Lung (tissue), 12 donors: ENCODE measurements around the gene H2AZ2. TPM values are rescaled to one million over a fixed set of nuclear protein-coding genes. Genes with fewer than 3 reads are reported as not detected.
"Not testable (repeated sequence)": the region's sequence is repeated elsewhere in the genome, so short reads cannot be mapped to it uniquely, and the experiment has no call there.

Experiments
- ATAC-seq: fragments of 200-7000 bp; cut with Tn5 transposase; one replicate; pipeline ENCODE4 v1.9.1; 2020; ENCODE audit warnings: moderate number of reproducible peaks; ENCODE audit not compliant: insufficient read depth, low FRiP score
- DNase-seq, 3 donors: peaks; one replicate each; pipeline ENCODE4 v3.0.0-alpha.2; 2013 to 2017
- H3K27ac ChIP-seq, 2 donors: one replicate each; pipeline ENCODE4 v1.5.1; 2013; ENCODE audit warnings: mild to moderate bottlenecking in 2 of 2, moderate library complexity in 2 of 2, control low read depth in 1 of 2, inconsistent platforms in 1 of 2, low read depth in 1 of 2, low read length in 1 of 2
- H3K27me3 ChIP-seq, 3 donors: one replicate each; pipeline ENCODE4 v1.5.1; 2013; ENCODE audit warnings: low read length in 2 of 3; ENCODE audit not compliant: control insufficient read depth in 3 of 3, insufficient read depth in 3 of 3
- H3K36me3 ChIP-seq, 4 donors: one replicate each; pipeline ENCODE4 v1.5.1; 2013; ENCODE audit warnings: low read length in 4 of 4, mild to moderate bottlenecking in 1 of 4, moderate library complexity in 1 of 4; ENCODE audit not compliant: control insufficient read depth in 4 of 4, insufficient read depth in 4 of 4
- H3K4me1 ChIP-seq, 5 donors: one replicate each; pipeline ENCODE4 v1.5.1; 2013; ENCODE audit warnings: low read length in 5 of 5, mild to moderate bottlenecking in 2 of 5, moderate library complexity in 1 of 5; ENCODE audit not compliant: control insufficient read depth in 5 of 5, insufficient read depth in 5 of 5
- H3K4me3 ChIP-seq: one replicate; pipeline ENCODE4 v1.5.1; 2013; ENCODE audit warnings: mild to moderate bottlenecking, control low read depth, moderate library complexity
- H3K9ac ChIP-seq, 2 donors: one replicate each; pipeline ENCODE4 v1.5.1; 2013; ENCODE audit warnings: low read length in 2 of 2, control low read depth in 1 of 2; ENCODE audit not compliant: insufficient read depth in 1 of 2
- H3K9me3 ChIP-seq, 4 donors: one replicate each; pipeline ENCODE4 v1.5.1; 2013; ENCODE audit warnings: low read length in 3 of 4, mild to moderate bottlenecking in 1 of 4, moderate library complexity in 1 of 4; ENCODE audit not compliant: control insufficient read depth in 4 of 4, insufficient read depth in 3 of 4
- WGBS, 2 donors: extraction: QIAGEN DNeasy Blood & Tissue Kit; methylation state at CpG; one replicate each; pipeline ENCODE4 v1.1.7; 2013; 5-methylcytosine and 5-hydroxymethylcytosine counted together
- polyA plus RNA-seq, 2 donors: library from polyadenylated mRNA; stranded (reverse); fragments of 200-250 nt; gene quantifications; one replicate each; pipeline ENCODE4 v1.2.1, GENCODE V29; 2013
- total RNA-seq, 2 donors: library from RNA; depleted of rRNA in 1 of 2; stranded (reverse); fragments of >200 nt in 1 of 2; gene quantifications; one replicate each; pipeline ENCODE4 v1.2.1, GENCODE V29; 2014 to 2021
- TF ChIP-seq, protein P1 (sequence below): IDR thresholded peaks from 2 replicates; pipeline ENCODE4 v1.5.1; 2012; ENCODE audit warnings: mild to moderate bottlenecking; ENCODE audit errors: control extremely low read depth, extremely low read depth
- donor health status: control.
- donor health status: control.
- donor health status: Bipolar disorder and iron deficiency.
- donor health status: healthy.
- donor health status: DM: yes; HTN: yes; CAD: no.

Gene H2AZ2
- total and polyA plus RNA-seq, 4 donors, result 81.0 to 202 (median 111) TPM

DNA sequence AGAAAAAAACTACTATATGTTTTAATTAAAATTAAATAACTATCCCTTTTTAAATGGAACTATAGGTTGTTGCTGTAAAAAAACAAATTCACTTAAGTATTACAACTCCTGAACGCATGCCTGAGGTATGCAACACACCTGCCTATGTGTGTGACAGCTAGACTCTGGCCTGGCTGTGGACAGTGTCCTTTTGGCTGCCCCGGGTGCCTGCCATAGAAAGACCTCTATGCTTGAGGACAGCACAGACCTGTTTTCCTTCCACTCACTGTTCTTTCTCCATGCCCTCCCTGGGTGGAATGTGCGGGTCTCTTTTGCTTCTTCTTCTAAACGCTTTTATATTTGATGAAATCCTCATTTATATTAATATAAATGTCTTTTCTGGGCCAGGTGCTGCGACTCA lies 57.9 kb downstream of the H2AZ2 start:
- Histone ChIP-seq H3K4me1 (no peaks in the 10 kb centered on the region), H3K36me3 (no peaks in the 10 kb centered on the region), H3K4me3 (no peak overlapping the region), H3K27me3 (no peaks in the 10 kb centered on the region), H3K27ac (no peak overlapping the region), H3K9me3 (no peaks in the 10 kb centered on the region), H3K9ac (no peak overlapping the region)
- no peak for ATAC-seq
- WGBS, 2 donors, result 82 to 91% methylated on average over 5 of the region's 5 CpGs
- DNase-seq, result no peak
- TF ChIP-seq, protein P1, sequence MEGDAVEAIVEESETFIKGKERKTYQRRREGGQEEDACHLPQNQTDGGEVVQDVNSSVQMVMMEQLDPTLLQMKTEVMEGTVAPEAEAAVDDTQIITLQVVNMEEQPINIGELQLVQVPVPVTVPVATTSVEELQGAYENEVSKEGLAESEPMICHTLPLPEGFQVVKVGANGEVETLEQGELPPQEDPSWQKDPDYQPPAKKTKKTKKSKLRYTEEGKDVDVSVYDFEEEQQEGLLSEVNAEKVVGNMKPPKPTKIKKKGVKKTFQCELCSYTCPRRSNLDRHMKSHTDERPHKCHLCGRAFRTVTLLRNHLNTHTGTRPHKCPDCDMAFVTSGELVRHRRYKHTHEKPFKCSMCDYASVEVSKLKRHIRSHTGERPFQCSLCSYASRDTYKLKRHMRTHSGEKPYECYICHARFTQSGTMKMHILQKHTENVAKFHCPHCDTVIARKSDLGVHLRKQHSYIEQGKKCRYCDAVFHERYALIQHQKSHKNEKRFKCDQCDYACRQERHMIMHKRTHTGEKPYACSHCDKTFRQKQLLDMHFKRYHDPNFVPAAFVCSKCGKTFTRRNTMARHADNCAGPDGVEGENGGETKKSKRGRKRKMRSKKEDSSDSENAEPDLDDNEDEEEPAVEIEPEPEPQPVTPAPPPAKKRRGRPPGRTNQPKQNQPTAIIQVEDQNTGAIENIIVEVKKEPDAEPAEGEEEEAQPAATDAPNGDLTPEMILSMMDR, result no peak

DNA sequence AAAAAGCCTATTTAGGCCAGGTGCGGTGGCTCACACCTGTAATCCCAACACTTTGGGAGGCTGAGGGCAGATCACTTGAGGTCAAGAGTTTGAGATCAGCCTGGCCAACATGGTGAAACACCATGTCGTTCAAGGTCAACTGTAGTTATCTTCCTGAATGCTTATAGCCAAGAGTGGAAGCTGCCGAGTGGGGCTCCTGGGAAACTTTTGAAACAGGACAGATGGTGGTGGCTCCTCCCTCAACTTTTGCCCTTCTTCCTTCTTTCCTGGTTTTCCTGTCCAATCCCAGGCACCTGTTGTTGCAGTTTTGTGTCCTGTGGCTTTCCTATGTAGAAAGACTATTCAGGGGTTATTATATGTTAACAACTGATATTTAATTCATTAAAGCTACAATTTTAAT lies 60.1 kb downstream of the H2AZ2 start:
- TF ChIP-seq, protein P1, result no peak
- Histone ChIP-seq H3K9ac (no peak overlapping the region), H3K27me3 (no peaks in the 10 kb centered on the region), H3K36me3 (no peaks in the 10 kb centered on the region), H3K9me3 (peaks cover 0 to 6% (median 3%) of the 10 kb centered on the region in 4 donors), H3K27ac (no peak overlapping the region), H3K4me1 (no peaks in the 10 kb centered on the region), H3K4me3 (no peak overlapping the region)
- 82 to 83% methylated on average over 3 of the region's 3 CpGs for WGBS, 2 donors
- ATAC-seq (no peak), DNase-seq (no peak)

DNA sequence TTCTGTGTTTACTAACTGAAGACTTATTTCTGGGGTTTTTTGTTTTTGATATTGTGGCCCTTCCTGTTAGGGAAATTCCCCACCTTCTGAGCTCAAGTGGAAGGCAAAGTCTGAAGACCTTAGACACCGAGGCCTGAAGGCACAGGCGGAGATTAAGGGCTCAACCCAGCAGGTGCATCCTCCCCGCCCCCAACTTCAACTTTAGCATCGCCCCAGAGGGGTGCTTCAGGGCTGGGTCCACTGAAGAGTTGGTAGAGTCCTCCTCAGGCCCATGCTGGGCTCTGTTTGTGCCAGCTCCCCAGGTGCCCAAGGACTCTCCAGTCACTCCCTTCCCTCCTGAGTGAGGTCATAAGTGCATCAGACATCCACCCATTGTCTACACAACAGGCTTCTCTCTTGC lies 60.8 kb downstream of the H2AZ2 start:
- 74 to 86% methylated on average over 4 of the region's 4 CpGs for WGBS, 2 donors
- H3K9ac ChIP-seq, result no peak overlapping the region
- H3K36me3 ChIP-seq, result no peaks in the 10 kb centered on the region
- peaks cover 0 to 6% (median 3%) of the 10 kb centered on the region in 4 donors for H3K9me3 ChIP-seq
- H3K27ac ChIP-seq, result no peak overlapping the region
- no peak overlapping the region for H3K4me3 ChIP-seq
- TF ChIP-seq, protein P1, result no peak
- no peaks in the 10 kb centered on the region for H3K27me3 ChIP-seq
- no peak for ATAC-seq
- no peak for DNase-seq
- H3K4me1 ChIP-seq, result no peaks in the 10 kb centered on the region

DNA sequence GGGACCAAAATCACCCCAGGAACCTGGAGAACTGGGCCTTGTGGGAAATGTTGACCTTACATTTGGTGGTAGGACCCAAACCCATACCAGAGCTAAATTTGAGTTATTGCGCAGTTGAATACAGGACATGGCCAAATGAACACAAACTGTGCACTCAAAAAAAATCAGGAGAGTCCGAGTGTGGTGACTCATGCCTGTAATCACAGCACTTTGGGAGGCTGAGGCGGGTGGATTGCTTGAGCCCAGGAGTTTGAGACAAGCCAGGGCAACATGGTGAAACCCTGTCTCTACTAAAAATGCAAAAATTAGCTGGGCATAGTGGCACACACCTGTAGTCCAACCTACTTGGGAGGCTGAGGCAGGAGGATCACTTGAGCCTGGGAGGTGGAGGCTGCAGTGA lies 62.7 kb downstream of the H2AZ2 start:
- H3K9me3 ChIP-seq, H3K4me1 ChIP-seq, ATAC-seq, H3K27me3 ChIP-seq, DNase-seq, H3K9ac ChIP-seq, H3K36me3 ChIP-seq, H3K27ac ChIP-seq, H3K4me3 ChIP-seq: not testable (repeated sequence)
- WGBS, 2 donors, result 94 to 96% methylated on average over 3 of the region's 3 CpGs
